GM12878 (cell line): ENCODE results near the gene ZBED5. TPM values are rescaled to one million over a fixed set of nuclear protein-coding genes. Genes with fewer than 3 reads are reported as not detected.

ENCODE experiments used
- ATAC-seq: fragments of 200-7000 bp; cut with Tn5 transposase; 3 replicates; pipeline ENCODE4 v1.9.1; 2020; ENCODE audit warnings: mild to moderate bottlenecking, moderate library complexity
- BruUV-seq: library from RNA; stranded (reverse); fragments of 400-500 nt; replicated peaks from 2 replicates; lab custom pipeline; 2021; lab: Mats Ljungman, UMichigan
- CTCF ChIA-PET: fragments of 300-600 bp; sonication (Branson Sonifier 250); formaldehyde crosslinking; extraction: SDS; loops from one replicate; lab custom pipeline; 2021; ENCODE audit warnings: inconsistent platforms; lab: Yijun Ruan, JAX
- POLR2A ChIA-PET: fragments of 350-600 bp; formaldehyde crosslinking; extraction: SDS; loops from one replicate; lab custom pipeline; 2021; ENCODE audit warnings: inconsistent platforms; lab: Charles Lee
- RAD21 ChIA-PET: fragments of 300-600 bp; sonication (Branson Sonifier 250); formaldehyde crosslinking; loops from one replicate; lab custom pipeline; 2023; ENCODE audit warnings: antibody characterized with exemption; ENCODE audit not compliant: unreplicated experiment; lab: Charles Lee
- SMC1A ChIA-PET: fragments of 300-600 bp; sonication (Branson Sonifier 250); formaldehyde crosslinking; loops from one replicate; lab custom pipeline; 2023; ENCODE audit not compliant: unreplicated experiment, uncharacterized antibody; lab: Charles Lee
- DNase-seq: peaks from one replicate; pipeline ENCODE4 v3.0.0-alpha.2; 2011; ENCODE audit warnings: low read depth, low spot score
- FAIRE-seq: peaks from 3 replicates; lab custom pipeline; 2011; peaks lifted over from hg19 to GRCh38; lab: Jason Lieb, UNC
- H2AFZ ChIP-seq: 2 replicates; pipeline ENCODE4 v1.6.0; 2011; ENCODE audit warnings: low read depth, low read length, control low read depth; ENCODE audit not compliant: control insufficient read depth
- H3K27ac ChIP-seq: 2 replicates; pipeline ENCODE4 v1.5.1; 2011; ENCODE audit warnings: control low read depth; ENCODE audit not compliant: control insufficient read depth, insufficient read depth
- H3K27me3 ChIP-seq, 2 experiments: replicated peaks in 1 of 2; 2 replicates each; pipeline versions ENCODE4 v1.6.0 to v1.6.1; 2011; ENCODE audit warnings: low read length in 1 of 2; ENCODE audit not compliant: control insufficient read depth in 2 of 2, insufficient read depth in 2 of 2
- H3K36me3 ChIP-seq, 2 experiments: 2 replicates each; pipeline ENCODE4 v1.5.1; 2011; ENCODE audit warnings: low read length in 1 of 2; ENCODE audit not compliant: control insufficient read depth in 2 of 2, insufficient read depth in 2 of 2
- H3K4me1 ChIP-seq: 2 replicates; pipeline ENCODE4 v1.6.1; 2011; ENCODE audit warnings: mild to moderate bottlenecking, low read length, moderate library complexity, mixed read lengths; ENCODE audit not compliant: control insufficient read depth, insufficient read depth
- H3K4me2 ChIP-seq: 2 replicates; pipeline ENCODE4 v1.6.0; 2011; ENCODE audit warnings: control low read depth; ENCODE audit not compliant: control insufficient read depth, insufficient read depth
- H3K4me3 ChIP-seq: fragments of 200-600 bp; sonication (generic); 2 replicates; pipeline ENCODE4 v1.5.1; 2016
- H3K79me2 ChIP-seq: 2 replicates; pipeline ENCODE4 v1.6.0; 2011; ENCODE audit warnings: low read length; ENCODE audit not compliant: control insufficient read depth, insufficient read depth
- H3K9ac ChIP-seq: 2 replicates; pipeline ENCODE4 v1.8.0; 2011; ENCODE audit warnings: low read length, control low read depth, mixed read lengths; ENCODE audit not compliant: control insufficient read depth, insufficient read depth
- H3K9me3 ChIP-seq: replicated peaks from 3 replicates; pipeline ENCODE4 v1.5.1; 2011; ENCODE audit warnings: mild to moderate bottlenecking, low read length; ENCODE audit not compliant: control insufficient read depth, insufficient read depth
- H4K20me1 ChIP-seq: 2 replicates; pipeline ENCODE4 v1.6.0; 2011; ENCODE audit not compliant: control insufficient read depth, insufficient read depth
- CBX5 ChIP-seq: sonication (generic); IDR thresholded peaks from 2 replicates; pipeline ENCODE4 v1.6.1; 2016; ENCODE audit warnings: low read depth, moderate library complexity, mild to moderate bottlenecking, inconsistent platforms
- CHD2 ChIP-seq: IDR thresholded peaks from 2 replicates; pipeline ENCODE4 v1.6.1; 2011; ENCODE audit warnings: low read depth, low read length, improper control_type of control experiment, borderline replicate concordance
- HDAC2 ChIP-seq: fragments of 200-600 bp; sonication (generic); IDR thresholded peaks from 2 replicates; pipeline ENCODE4 v1.6.1; 2017
- IRF4 ChIP-seq: IDR thresholded peaks from 2 replicates; pipeline ENCODE4 v1.6.1; 2011; ENCODE audit warnings: low read depth, low read length
- JUNB ChIP-seq: IDR thresholded peaks from 2 replicates; pipeline ENCODE4 v1.6.1; 2016; ENCODE audit warnings: antibody characterized with exemption, mild to moderate bottlenecking
- JUND ChIP-seq: IDR thresholded peaks from 2 replicates; pipeline ENCODE4 v1.6.1; 2012; ENCODE audit warnings: low read depth, mild to moderate bottlenecking, low read length, improper control_type of control experiment, moderate library complexity
- KAT2A ChIP-seq: conservative IDR thresholded peaks from 2 replicates; pipeline ENCODE4 v1.6.1; 2011; ENCODE audit warnings: low read depth, low read length; ENCODE audit not compliant: control insufficient read depth
- MEF2A ChIP-seq: IDR thresholded peaks from 2 replicates; pipeline ENCODE4 v1.6.1; 2011; ENCODE audit warnings: low read depth, mild to moderate bottlenecking, low read length, moderate library complexity; ENCODE audit not compliant: insufficient read depth
- MEF2B ChIP-seq: fragments of 450-650 bp; IDR thresholded peaks from 2 replicates; pipeline ENCODE4 v1.6.1; 2018; ENCODE audit warnings: mild to moderate bottlenecking, moderate library complexity; ENCODE audit not compliant: partially characterized antibody, poor library complexity, severe bottlenecking
- NFXL1 ChIP-seq: fragments of 450-650 bp; IDR thresholded peaks from 2 replicates; pipeline ENCODE4 v1.6.1; 2017; ENCODE audit warnings: antibody characterized with exemption, mild to moderate bottlenecking, borderline replicate concordance
- RB1 ChIP-seq: fragments of 450-650 bp; formaldehyde crosslinking; IDR thresholded peaks from 2 replicates; pipeline ENCODE4 v1.6.1; 2017; ENCODE audit warnings: mild to moderate bottlenecking, borderline replicate concordance
- SUPT20H ChIP-seq: IDR thresholded peaks from 2 replicates; pipeline ENCODE4 v1.6.1; 2011; ENCODE audit warnings: low read depth, mild to moderate bottlenecking, low read length, moderate library complexity, borderline replicate concordance; ENCODE audit not compliant: control insufficient read depth
- TAF1 ChIP-seq: IDR thresholded peaks from 2 replicates; pipeline ENCODE4 v1.6.1; 2011; ENCODE audit warnings: mild to moderate bottlenecking, low read depth, low read length, borderline replicate concordance
- ZBED1 ChIP-seq: IDR thresholded peaks from 2 replicates; pipeline ENCODE4 v1.6.1; 2016; ENCODE audit warnings: borderline replicate concordance
- ZZZ3 ChIP-seq: IDR thresholded peaks from 2 replicates; pipeline ENCODE4 v1.6.1; 2011; ENCODE audit warnings: low read depth; ENCODE audit not compliant: control insufficient read depth, insufficient read length
- WGBS: methylation state at CpG from one replicate; pipeline ENCODE4 v1.1.6; 2016; ENCODE audit warnings: low lambda C conversion rate; ENCODE audit not compliant: insufficient replicate concordance, insufficient coverage; ENCODE audit errors: missing lambda C conversion rate; 5-methylcytosine and 5-hydroxymethylcytosine counted together
- in situ Hi-C: fragments of 300-500 bp; cut with MboI; formaldehyde crosslinking; loops from 9 replicates; pipeline ENCODE4 v1.14.3; 2018; ENCODE audit warnings: mixed read lengths
- intact Hi-C: fragments of 100-400 bp; cut with micrococcal nuclease; formaldehyde crosslinking; loops from one replicate; pipeline ENCODE4 v1.14.2; 2022; ENCODE audit not compliant: unreplicated experiment
- polyA plus RNA-seq, 11 experiments: library from polyadenylated mRNA; depleted of rRNA in 4 of 11; unstranded in 6 of 11; stranded (reverse) in 5 of 11; fragments of >200 nt; fragmentation: Nextera tagmentation in 4 of 11; fragmentation: Illumina TruSeq in 1 of 11; extraction: Ambion mirVana in 4 of 11; extraction: Trizol in 1 of 11; gene quantifications; 1 replicate in 1 of 11; 2 replicates in 10 of 11; pipeline versions ENCODE4 v1.2.1 to v1.2.3, GENCODE V29; 2011 to 2016; ENCODE audit warnings: inconsistent platforms in 2 of 11, missing spikeins in 2 of 11, low read depth in 1 of 11
- total RNA-seq, 4 experiments: library from RNA; depleted of rRNA in 3 of 4; stranded (reverse); fragments of >200 nt in 3 of 4; fragmentation: Illumina TruSeq in 1 of 4; extraction: Trizol in 1 of 4; gene quantifications; 2 replicates each; pipeline versions ENCODE4 v1.2.1 to v1.2.3, GENCODE V29; 2013 to 2021
- TF ChIP-seq, protein P1 (sequence below): fragments of 450-650 bp; IDR thresholded peaks from 2 replicates; pipeline ENCODE4 v1.6.1; 2017; ENCODE audit warnings: low read depth, mild to moderate bottlenecking, moderate library complexity
- TF ChIP-seq, protein P2 (sequence below): fragments of 150-350 bp; IDR thresholded peaks from 2 replicates; pipeline ENCODE4 v1.6.1; 2016; ENCODE audit warnings: low read depth, low read length
- TF ChIP-seq, protein P3 (sequence below): fragments of 450-650 bp; IDR thresholded peaks from 2 replicates; pipeline ENCODE4 v1.6.1; 2017; ENCODE audit warnings: mild to moderate bottlenecking

ZBED5 gene
- total and polyA plus RNA-seq, 10 of the 15 experiments (the other 5 are each of a cell fraction or from before 2014, with no cell fraction given), result 27.3 to 86.8 (median 37.6) TPM

DNA sequence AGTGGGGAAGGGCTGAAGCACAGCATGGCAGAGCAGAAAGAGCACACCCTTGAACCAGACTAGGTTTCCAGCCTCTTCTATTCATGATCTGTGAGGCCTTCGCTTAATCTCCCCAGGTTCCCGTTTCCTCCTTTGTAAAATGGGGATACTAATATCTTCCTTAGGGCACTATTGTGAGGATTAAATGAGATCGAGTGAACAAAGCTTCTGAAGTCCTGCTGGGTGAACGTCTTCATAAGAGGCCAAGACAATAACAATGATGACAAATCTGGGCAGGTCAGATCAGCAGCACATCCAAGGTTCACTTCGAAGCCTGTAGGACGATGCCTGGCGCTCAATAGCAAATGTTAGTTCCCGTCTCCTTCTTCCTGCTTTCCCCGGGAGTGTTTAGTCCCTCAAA lies 38.6 kb upstream of the ZBED5 start:
- ATAC-seq (no peak), DNase-seq (no peak), FAIRE-seq (no peak)
- no peak overlapping the region for H3K4me2 ChIP-seq
- CTCF ChIA-PET, result no interaction called here
- H3K4me3 ChIP-seq, result no peak overlapping the region
- POLR2A ChIA-PET, result no interaction called here
- SMC1A ChIA-PET, result no interaction called here
- intact Hi-C loops (no loop called here), in situ Hi-C loops (no loop called here)
- H3K9ac ChIP-seq, result no peak overlapping the region
- no peaks in the 10 kb centered on the region for H3K9me3 ChIP-seq
- no peaks in the 10 kb centered on the region; the same call in 1 of the 2 replicates for H3K4me1 ChIP-seq
- H3K36me3 ChIP-seq, result no peaks in the 10 kb centered on the region
- H4K20me1 ChIP-seq, result no peaks in the 10 kb centered on the region
- H2AFZ ChIP-seq, result no peak overlapping the region
- BruUV-seq, result no TSS peak
- H3K27me3 ChIP-seq, result no peaks in the 10 kb centered on the region
- TF ChIP-seq NFXL1 (no peak), SUPT20H (no peak), HDAC2 (no peak), KAT2A (no peak), TAF1 (no peak), MEF2B (no peak), MEF2A (no peak), IRF4 (no peak), JUNB (no peak), JUND (no peak), CHD2 (no peak), RB1 (no peak), CBX5 (no peak), ZZZ3 (no peak), ZBED1 (no peak)
- TF ChIP-seq, protein P1, sequence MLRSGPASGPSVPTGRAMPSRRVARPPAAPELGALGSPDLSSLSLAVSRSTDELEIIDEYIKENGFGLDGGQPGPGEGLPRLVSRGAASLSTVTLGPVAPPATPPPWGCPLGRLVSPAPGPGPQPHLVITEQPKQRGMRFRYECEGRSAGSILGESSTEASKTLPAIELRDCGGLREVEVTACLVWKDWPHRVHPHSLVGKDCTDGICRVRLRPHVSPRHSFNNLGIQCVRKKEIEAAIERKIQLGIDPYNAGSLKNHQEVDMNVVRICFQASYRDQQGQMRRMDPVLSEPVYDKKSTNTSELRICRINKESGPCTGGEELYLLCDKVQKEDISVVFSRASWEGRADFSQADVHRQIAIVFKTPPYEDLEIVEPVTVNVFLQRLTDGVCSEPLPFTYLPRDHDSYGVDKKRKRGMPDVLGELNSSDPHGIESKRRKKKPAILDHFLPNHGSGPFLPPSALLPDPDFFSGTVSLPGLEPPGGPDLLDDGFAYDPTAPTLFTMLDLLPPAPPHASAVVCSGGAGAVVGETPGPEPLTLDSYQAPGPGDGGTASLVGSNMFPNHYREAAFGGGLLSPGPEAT, result no peak
- TF ChIP-seq, protein P2, sequence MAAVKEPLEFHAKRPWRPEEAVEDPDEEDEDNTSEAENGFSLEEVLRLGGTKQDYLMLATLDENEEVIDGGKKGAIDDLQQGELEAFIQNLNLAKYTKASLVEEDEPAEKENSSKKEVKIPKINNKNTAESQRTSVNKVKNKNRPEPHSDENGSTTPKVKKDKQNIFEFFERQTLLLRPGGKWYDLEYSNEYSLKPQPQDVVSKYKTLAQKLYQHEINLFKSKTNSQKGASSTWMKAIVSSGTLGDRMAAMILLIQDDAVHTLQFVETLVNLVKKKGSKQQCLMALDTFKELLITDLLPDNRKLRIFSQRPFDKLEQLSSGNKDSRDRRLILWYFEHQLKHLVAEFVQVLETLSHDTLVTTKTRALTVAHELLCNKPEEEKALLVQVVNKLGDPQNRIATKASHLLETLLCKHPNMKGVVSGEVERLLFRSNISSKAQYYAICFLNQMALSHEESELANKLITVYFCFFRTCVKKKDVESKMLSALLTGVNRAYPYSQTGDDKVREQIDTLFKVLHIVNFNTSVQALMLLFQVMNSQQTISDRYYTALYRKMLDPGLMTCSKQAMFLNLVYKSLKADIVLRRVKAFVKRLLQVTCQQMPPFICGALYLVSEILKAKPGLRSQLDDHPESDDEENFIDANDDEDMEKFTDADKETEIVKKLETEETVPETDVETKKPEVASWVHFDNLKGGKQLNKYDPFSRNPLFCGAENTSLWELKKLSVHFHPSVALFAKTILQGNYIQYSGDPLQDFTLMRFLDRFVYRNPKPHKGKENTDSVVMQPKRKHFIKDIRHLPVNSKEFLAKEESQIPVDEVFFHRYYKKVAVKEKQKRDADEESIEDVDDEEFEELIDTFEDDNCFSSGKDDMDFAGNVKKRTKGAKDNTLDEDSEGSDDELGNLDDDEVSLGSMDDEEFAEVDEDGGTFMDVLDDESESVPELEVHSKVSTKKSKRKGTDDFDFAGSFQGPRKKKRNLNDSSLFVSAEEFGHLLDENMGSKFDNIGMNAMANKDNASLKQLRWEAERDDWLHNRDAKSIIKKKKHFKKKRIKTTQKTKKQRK, result no peak
- TF ChIP-seq, protein P3, sequence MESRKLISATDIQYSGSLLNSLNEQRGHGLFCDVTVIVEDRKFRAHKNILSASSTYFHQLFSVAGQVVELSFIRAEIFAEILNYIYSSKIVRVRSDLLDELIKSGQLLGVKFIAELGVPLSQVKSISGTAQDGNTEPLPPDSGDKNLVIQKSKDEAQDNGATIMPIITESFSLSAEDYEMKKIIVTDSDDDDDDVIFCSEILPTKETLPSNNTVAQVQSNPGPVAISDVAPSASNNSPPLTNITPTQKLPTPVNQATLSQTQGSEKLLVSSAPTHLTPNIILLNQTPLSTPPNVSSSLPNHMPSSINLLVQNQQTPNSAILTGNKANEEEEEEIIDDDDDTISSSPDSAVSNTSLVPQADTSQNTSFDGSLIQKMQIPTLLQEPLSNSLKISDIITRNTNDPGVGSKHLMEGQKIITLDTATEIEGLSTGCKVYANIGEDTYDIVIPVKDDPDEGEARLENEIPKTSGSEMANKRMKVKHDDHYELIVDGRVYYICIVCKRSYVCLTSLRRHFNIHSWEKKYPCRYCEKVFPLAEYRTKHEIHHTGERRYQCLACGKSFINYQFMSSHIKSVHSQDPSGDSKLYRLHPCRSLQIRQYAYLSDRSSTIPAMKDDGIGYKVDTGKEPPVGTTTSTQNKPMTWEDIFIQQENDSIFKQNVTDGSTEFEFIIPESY, result no peak
- RAD21 ChIA-PET, result no interaction called here
- 61% methylated on average over 9 of the region's 9 CpGs for WGBS
- H3K79me2 ChIP-seq, result no peaks in the 10 kb centered on the region
- no peak overlapping the region for H3K27ac ChIP-seq
